Measurements from ENCODE around the gene PARD3B. TPM values are rescaled to one million over a fixed set of nuclear protein-coding genes. Genes with fewer than 3 reads are reported as not detected.

Gene PARD3B
- total and polyA plus RNA-seq, 2 of the 8 experiments (the other 6 are each of a cell fraction or from before 2014, with no cell fraction given): 1.2 to 5.7 TPM

GRCh38 chr2:204681412-204681811 is 136.1 kb downstream of the PARD3B start:
- no peak overlapping the region for H3K14ac ChIP-seq (ENCODE audit: insufficient read length)
- H2BK120ac ChIP-seq (replicated peaks; ENCODE audit: low read depth, low read length): no peak overlapping the region
- H3K9ac ChIP-seq (replicated peaks in 1 of 4; ENCODE audit: extremely low read depth in 1 of 4, low read depth in 3 of 4, low read length in 3 of 4): no peak overlapping the region
- H2AFZ ChIP-seq (ENCODE audit: low read length): no peak overlapping the region
- FAIRE-seq (no peak), DNase-seq (ENCODE audit: low read depth in 1 of 2, low spot score in 2 of 2) (no peak)
- H3K4ac ChIP-seq (replicated peaks; ENCODE audit: insufficient read length, low read depth, low read length): no peak overlapping the region
- H3K9me3 ChIP-seq (ENCODE audit: insufficient read depth in 2 of 2, low read depth in 1 of 2, low read length in 1 of 2): no peaks in the 10 kb centered on the region
- H2BK20ac ChIP-seq (ENCODE audit: low read length): no peak overlapping the region
- no peak overlapping the region for H2BK15ac ChIP-seq (ENCODE audit: low read length)
- ChIA-PET CTCF (ENCODE audit: partially characterized antibody) (no interaction called here), POLR2A (ENCODE audit: partially characterized antibody) (no interaction called here)
- 62% methylated on average over 2 of the region's 2 CpGs; no CpG with 5 or more reads in 1 of the 2 experiments for whole genome bisulfite sequencing, 2 experiments (ENCODE audit: extremely low coverage in 1 of 2, insufficient coverage in 1 of 2, insufficient read length in 1 of 2, insufficient replicate concordance in 2 of 2, low coverage in 1 of 2, low lambda C conversion rate in 2 of 2, missing lambda C conversion rate in 1 of 2)
- H3K27ac ChIP-seq (ENCODE audit: low read depth, low read length): no peak overlapping the region
- no peak overlapping the region for H4K8ac ChIP-seq (ENCODE audit: extremely low read depth, insufficient read depth, low read length)
- no peaks in the 10 kb centered on the region for H3K79me1 ChIP-seq (ENCODE audit: low read depth, low read length)
- H3K18ac ChIP-seq (ENCODE audit: extremely low read depth, low read length): no peak overlapping the region
- no peaks in the 10 kb centered on the region for H3K27me3 ChIP-seq (replicated peaks in 1 of 4; ENCODE audit: control insufficient read depth in 3 of 4, extremely low read depth in 1 of 4, insufficient read depth in 3 of 4, low read length in 3 of 4)
- H2AK5ac ChIP-seq (ENCODE audit: low read depth, low read length): no peak overlapping the region
- H2BK5ac ChIP-seq (ENCODE audit: low read depth, low read length): no peak overlapping the region
- no peak overlapping the region for H4K5ac ChIP-seq (ENCODE audit: insufficient read length, low read depth, low read length)
- no peak overlapping the region for H3K23ac ChIP-seq (ENCODE audit: insufficient read length)
- H3K79me2 ChIP-seq (ENCODE audit: control insufficient read depth in 1 of 2, insufficient read depth in 2 of 2, low read length in 2 of 2): no peaks in the 10 kb centered on the region
- no peak overlapping the region for H3K56ac ChIP-seq (replicated peaks; ENCODE audit: insufficient read length, low read depth, low read length)
- H3K4me1 ChIP-seq (replicated peaks in 1 of 4; ENCODE audit: control insufficient read depth in 3 of 4, insufficient read depth in 4 of 4, low read length in 3 of 4): no peaks in the 10 kb centered on the region
- H4K91ac ChIP-seq (replicated peaks; ENCODE audit: insufficient read length, low read length): no peak overlapping the region
- H4K20me1 ChIP-seq (replicated peaks in 1 of 2; ENCODE audit: control insufficient read depth in 1 of 2, insufficient read depth in 2 of 2, low read length in 2 of 2): no peaks in the 10 kb centered on the region
- no peaks in the 10 kb centered on the region for H3K23me2 ChIP-seq (ENCODE audit: low read depth, low read length)
- no peak overlapping the region for H2BK12ac ChIP-seq (ENCODE audit: low read depth, low read length)
- no peak overlapping the region for H3K4me3 ChIP-seq (ENCODE audit: extremely low read depth in 1 of 4, insufficient read depth in 2 of 4, low read depth in 3 of 4, low read length in 4 of 4)
- H3K4me2 ChIP-seq (ENCODE audit: insufficient read depth in 1 of 2, low read depth in 2 of 2, low read length in 2 of 2): no peak overlapping the region
- H3K36me3 ChIP-seq (ENCODE audit: control insufficient read depth in 2 of 4, insufficient read depth in 4 of 4, low read length in 3 of 4): no peaks in the 10 kb centered on the region
- TF ChIP-seq CBX5 (IDR thresholded peaks at IDR 0.05; ENCODE audit: low read depth, low read length) (no peak), SIRT6 (IDR thresholded peaks at IDR 0.05; ENCODE audit: low read length) (no peak), TAF1 (IDR thresholded peaks at IDR 0.05; ENCODE audit: low read depth, low read length) (no peak), PHF8 (conservative IDR thresholded peaks at IDR 0.05; ENCODE audit: low read depth, low read length) (no peak), GTF2F1 (IDR thresholded peaks at IDR 0.05; ENCODE audit: borderline replicate concordance, low read depth, low read length) (no peak), RBBP5 (IDR thresholded peaks at IDR 0.05; ENCODE audit: borderline replicate concordance, low read depth, low read length) (no peak), EGR1 (IDR thresholded peaks at IDR 0.05; ENCODE audit: borderline replicate concordance, low read depth, low read length) (no peak), POLR2A (IDR thresholded peaks at IDR 0.05; ENCODE audit: control extremely low read depth in 1 of 2, low read depth in 2 of 2, low read length in 2 of 2) (no peak), CHD1 (IDR thresholded peaks at IDR 0.05; ENCODE audit: low read depth, low read length) (no peak), JUN (IDR thresholded peaks at IDR 0.05; ENCODE audit: low read depth, low read length) (no peak), ASH2L (IDR thresholded peaks at IDR 0.05; ENCODE audit: low read length) (no peak), NRF1 (IDR thresholded peaks at IDR 0.05; ENCODE audit: low read depth, low read length) (no peak), POU5F1 (IDR thresholded peaks at IDR 0.05; ENCODE audit: low read depth, low read length) (no peak), TBP (IDR thresholded peaks at IDR 0.05; ENCODE audit: low read depth, low read length) (no peak), SIX5 (IDR thresholded peaks at IDR 0.05; ENCODE audit: low read depth, low read length) (no peak), KDM1A (IDR thresholded peaks at IDR 0.05; ENCODE audit: borderline replicate concordance, low read length) (no peak), SIN3A (conservative IDR thresholded peaks at IDR 0.05 in 1 of 2, IDR thresholded peaks at IDR 0.05 in 1 of 2; ENCODE audit: low read depth in 1 of 2, low read length in 2 of 2) (no peak)

All from H1 (cell line).